Ureter (tissue), 1 donor: ENCODE measurements around the gene CAMK2G. TPM values are rescaled to one million over a fixed set of nuclear protein-coding genes. Genes with fewer than 3 reads are reported as not detected.

Experiments used
- DNase-seq: peaks from one replicate; pipeline ENCODE4 v3.0.0-alpha.2; 2020; ENCODE audit warnings: low spot score
- total RNA-seq: library from RNA; stranded (reverse); gene quantifications from one replicate; pipeline ENCODE4 v1.2.4, GENCODE V29; 2023
- donor health status: DM: yes; HTN: yes; CAD: no.

CAMK2G gene
- total RNA-seq, 1 donor from 2014 or later, result 80.5 TPM

DNA sequence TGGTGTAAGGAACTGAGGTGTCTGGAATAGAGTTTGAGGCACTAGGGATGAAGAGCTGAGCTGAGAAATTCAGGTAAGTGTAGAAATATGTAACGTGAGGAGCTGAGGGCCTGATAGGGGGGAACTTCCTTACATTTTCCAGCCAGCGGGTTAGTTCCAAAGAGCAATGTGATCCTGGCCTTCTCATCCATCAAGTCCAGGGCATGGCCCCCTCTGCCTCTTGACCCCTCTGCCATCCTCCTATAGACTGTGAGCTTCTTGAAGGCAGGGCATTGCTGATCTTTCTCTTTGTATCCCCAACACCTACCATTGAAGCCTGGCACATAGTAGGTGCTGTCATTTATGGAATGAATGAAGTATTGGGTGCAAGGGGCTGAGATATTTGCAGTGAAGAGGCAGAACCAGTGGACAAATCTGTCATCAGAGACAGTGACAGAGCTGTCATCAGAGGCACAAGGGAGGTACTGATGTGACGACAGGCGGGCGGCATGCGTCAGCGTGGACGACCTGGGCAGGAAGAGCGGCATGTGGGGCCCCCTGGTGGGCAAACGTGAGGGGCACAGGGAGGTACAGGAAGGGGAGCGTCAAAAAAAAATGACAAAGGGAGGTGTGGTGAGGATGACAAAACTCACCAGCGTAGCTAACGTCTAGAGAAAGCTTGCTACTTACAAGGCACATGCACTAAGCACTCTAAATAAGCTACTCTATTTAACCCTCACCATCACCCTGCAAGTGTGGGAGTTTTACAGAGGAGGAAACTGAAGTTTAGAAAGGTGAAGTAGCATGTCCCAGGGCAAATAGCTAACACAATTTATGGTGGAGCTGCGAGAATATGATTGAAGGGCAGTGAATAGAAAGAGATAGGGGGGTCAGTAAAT lies 5.2 kb upstream of the CAMK2G start:
- peak; percentile 89 for DNase-seq

DNA sequence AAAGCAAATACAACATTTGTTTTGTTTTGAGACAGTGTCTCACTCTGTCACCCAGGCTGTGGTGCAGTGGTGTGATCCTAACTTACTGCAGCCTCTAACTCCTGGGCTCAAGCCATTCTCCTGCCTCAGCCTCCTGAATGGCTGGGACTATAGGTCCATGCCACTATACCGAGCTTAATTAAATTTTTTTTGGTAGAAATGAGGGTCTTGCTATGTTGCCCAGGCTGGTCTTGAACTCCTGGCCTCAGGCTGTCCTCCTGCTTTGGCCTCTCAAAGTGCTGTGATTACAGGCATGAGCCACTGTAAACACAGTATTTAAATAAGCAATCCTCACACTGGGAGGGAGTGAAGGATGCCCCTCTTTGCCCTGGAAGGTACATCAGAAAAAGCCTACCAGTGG lies 4.0 kb upstream of the CAMK2G start:
- no peak for DNase-seq

DNA sequence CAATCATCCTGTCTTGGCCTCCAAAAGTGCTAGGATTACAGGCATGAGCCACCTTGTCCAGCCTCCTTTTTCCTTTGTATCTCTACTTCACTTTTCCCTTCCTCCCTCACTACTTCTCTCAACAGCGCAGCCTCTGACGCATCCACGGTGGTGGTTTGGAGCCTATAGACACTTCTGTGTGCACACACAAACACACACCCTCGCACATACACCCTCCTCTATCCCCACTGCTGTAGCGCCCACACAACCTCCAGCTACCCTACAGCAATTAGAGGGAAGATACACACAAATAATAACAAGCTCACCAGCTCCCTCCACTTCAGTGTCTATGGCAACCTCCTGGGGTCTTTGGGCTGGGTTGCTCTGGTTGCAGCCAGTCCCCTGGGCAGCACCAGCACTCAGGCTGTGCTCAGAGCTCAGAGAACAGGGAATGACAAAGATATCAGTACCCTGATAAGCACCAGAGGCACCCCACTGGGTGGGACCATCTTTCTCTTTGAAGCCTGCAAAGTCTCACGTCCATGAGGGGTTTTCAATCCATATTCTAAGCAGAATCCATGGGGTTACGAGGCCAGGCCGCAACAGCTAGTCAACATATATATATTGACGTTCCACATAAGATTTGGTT lies 3.3 kb upstream of the CAMK2G start:
- DNase-seq, result no peak

DNA sequence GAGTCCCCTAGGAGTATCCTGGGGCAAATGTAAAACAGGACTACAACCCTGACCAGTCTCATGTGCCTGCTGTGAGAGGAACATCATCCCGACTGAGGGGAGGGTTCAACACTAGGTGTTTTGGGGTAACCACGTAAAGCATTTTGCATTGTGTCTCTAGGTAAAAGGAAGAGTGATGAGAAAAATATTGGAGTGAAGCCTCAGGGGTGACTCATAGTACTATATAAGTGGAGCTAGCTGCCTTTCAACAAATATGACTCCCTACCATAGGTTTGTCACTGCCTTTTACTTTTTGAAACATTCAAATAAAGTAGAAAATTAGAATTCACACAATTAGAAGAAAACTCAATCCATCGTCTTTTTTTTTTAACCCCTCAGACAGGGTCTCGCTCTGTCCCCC lies 2.6 kb upstream of the CAMK2G start:
- no peak for DNase-seq

DNA sequence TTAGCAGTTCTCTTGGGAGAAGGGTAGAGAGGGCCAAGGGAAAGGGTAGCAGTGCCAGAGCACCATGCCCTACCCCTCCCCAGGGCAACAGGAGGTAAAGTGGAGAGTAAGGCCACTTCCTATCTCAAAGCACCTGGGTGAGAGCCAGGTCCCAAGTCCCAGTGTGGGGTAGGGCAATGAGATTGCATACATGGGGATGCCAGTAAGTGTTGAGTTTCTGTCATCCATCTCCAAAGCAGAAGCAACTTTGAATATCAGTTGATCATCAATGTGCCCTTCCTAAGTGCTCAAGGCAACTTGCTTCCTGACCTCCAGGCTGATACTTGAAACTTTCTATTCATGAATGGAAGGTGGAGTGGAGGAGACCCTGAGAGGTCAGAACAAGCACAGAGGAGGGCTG lies 2.2 kb upstream of the CAMK2G start:
- no peak for DNase-seq

DNA sequence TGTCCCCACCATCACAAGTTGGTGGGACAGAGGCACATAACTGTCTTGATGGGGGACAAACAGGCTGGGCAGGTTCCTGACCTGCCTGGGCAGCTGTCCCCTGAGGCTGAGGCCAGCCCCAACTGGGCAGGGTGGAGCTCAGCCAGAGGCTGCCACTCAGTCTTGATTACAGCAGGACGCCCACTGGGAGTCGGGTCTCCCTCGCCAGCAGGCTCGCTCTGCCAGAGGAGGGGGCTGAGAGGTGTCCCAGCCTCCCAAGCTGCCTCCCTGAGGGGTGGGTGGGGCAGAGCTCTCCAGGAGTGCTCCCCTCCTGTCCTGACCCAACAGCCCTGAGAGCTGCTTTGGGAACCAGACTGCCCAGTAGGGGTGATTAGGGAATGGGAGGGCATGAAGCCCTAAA lies 1.8 kb upstream of the CAMK2G start:
- DNase-seq, result no peak

DNA sequence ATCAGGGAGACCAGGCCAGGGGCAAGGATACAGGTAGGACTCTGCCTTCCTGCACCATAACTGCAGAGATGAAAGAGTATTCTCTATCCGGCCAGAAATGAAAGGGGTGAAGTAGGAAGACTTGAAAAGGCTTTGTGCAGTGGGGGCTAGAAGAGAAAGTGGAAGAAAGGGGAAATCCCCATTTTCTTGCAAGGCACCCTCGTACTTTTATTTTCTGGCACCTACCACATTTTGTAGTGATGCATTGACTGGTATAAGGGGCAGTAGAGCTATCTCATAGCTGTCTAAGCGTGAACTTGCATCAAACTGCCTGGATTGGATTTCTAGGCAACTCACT lies 752 bp upstream of the CAMK2G start:
- DNase-seq, result no peak

DNA sequence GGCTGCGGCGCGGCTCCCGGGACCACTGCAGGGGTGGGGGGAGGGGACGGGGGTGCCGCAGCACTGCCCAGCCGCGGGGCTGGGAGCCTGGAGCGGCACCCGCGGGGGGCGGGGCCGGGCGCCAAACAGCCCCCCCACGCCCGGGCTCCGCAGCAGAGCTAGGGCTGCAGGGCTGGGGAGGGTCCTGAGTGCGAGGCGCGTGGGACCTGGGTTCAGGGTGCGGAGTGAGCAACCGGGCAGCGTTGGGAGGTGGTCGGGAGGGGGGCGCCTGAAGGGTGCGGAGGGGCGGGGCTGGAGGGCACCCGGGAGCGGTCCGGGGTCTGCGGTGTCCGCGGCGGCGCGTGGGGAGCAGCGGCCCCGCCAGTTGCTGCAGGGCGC lies 528 bp downstream of the CAMK2G start:
- DNase-seq, result no peak

DNA sequence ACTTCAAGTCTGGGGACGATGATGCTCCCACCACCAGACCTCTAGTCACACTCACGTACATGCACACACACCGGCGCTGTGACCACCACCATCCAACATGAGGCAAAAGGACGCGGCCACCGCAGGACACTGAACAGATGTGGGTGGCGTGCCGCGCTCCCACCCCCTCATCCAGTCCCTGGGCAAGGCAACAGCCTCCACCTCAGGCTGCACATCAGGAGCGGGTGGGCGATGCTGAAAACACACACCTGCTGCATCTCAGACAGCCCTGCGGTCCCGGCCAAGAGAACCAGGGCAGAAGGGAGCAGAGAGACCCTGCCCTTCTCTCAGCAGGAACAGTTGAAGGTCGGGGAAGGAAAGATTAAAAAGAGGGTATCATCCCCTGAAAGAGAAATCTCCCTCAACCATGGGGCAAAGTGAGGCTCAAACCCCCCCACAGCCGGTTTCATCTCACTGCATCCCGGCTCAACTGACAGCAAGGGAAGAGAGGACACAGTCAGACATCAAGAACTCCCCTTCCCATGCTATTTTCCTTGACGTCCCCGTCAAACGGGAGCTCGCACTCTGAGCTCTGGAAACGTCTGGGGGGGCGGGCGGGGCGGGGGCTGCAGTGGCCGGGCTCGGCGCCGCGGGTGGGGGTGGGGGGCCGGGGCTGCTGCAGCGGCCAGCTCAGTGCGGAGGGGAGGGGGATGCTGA lies 1.1 kb downstream of the CAMK2G start:
- no peak for DNase-seq

DNA sequence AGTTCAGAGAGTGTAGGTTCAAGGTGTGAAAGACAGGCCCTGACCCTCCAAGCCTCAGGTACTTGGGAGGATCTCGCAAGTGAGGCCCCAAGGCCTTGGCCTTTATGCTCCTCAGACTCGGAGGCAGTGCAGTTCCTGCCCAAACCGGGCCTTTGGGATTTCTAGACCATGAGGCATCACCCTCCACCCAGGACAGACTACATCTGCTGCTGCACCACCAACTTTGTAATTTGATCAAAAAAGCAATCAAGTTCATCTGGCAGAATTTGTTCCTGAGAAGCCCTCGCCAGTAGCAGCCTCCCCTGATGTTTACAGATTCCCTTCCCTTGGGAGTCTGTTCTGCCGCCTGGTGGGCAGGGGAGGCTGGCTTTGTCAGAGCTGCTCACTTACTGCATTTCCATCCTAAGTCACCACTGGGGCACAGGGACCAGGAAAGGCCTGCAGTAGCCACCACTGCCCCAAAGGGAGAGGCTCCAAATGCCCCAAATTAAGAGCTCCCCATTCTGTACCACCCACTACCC lies 2.1 kb downstream of the CAMK2G start:
- DNase-seq, result no peak

DNA sequence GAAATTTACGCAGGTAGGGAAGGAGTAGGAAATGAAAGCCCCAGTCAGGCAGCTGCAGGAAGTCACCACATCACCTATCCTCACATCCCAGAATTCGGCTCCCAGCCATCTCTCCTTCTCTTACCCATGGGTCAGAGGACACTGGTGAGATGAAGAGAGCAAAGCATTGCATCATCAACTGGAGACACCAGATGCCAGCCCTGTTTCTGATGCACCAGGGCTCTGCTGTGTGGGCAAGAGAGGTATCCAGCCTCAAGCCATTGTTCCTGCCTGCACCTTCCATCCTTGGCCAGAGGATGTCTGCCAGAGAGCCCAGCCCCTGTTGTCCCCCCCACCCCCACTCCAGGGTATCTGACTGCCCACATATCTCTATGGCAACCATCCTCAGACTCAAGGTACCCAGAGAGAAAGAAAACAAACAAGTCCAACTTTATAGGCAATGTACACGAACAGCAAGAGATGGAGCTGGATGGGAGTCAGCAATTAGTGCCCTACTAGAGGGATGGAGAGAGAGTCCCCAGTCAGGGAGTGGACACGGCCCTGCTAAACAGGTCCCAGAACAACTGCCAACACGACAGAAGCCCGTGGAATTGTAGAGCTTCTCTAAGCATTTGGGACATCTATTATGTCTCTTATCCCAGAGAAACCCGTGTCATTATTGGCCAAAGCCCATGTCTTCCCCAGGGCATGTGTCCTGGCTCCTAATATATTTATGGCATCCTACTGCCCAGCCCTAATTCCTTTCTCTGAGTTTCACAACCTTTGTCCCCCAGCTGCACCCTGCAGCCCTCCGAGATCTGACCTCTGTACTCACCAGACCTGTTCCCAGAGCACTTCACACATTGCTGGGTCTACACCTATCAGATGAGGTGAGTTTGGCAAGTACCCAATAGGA lies 2.8 kb downstream of the CAMK2G start:
- DNase-seq, result no peak

DNA sequence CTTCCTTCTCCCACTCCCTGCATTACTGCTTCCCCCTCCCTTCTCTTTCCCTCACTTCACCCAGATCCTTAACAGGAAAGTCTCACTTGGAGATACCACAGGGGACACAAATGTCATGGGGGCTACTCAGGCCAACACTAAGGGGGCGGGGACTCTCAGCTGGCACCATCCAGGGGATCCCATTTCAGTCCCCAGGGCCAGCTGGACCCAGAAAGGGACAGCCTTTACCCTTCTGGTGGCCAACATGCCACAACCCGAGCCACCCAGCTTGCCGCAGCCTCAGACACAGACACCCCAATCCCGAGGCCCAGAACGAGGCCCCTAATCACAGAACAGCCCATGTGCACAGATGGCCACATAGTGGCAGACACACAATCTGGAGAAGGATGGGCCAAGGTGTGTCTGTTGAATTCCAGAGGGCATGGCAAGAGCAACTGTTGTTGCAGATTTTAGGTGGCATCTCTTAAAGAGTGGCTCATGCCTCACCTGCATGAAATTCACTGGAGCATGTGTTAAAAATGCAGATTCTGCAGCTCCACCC lies 5.6 kb downstream of the CAMK2G start:
- DNase-seq, result no peak

DNA sequence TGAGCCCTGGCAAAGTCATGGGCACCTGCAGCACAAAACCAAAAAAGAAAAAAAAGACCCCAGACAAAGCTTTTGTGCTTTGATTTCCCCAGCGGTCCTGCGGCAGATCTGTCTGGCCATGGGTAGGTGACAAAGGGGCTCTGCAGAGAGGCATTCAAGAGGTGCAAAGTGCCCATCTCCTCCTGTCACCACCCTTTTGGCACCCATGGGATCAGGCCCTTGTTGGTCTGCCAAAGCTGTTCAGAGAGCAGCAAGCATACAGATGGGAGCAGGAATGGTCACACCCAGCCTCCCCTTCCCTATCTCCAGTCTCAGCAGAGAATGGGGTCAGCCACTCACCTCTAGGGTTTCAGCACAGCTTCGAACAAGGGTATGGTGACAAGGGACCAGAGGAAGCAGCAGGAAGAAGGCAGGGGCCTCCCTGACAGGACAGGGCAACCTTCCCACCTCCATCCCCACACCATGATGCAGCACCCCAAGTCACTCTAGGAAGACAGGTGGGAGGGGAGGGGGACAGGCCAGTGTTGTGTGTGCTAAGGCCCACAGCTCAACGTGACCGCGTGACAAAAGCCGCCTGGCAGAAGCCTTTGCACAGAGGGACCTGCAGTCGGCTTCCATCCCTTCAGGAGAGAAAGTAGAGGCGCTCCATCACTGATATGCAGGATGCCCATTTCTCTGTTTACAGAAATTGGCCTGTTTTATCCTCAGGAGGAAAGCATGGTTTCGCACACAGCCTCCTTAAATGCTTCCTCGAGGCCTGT lies 6.3 kb downstream of the CAMK2G start:
- DNase-seq, result no peak

DNA sequence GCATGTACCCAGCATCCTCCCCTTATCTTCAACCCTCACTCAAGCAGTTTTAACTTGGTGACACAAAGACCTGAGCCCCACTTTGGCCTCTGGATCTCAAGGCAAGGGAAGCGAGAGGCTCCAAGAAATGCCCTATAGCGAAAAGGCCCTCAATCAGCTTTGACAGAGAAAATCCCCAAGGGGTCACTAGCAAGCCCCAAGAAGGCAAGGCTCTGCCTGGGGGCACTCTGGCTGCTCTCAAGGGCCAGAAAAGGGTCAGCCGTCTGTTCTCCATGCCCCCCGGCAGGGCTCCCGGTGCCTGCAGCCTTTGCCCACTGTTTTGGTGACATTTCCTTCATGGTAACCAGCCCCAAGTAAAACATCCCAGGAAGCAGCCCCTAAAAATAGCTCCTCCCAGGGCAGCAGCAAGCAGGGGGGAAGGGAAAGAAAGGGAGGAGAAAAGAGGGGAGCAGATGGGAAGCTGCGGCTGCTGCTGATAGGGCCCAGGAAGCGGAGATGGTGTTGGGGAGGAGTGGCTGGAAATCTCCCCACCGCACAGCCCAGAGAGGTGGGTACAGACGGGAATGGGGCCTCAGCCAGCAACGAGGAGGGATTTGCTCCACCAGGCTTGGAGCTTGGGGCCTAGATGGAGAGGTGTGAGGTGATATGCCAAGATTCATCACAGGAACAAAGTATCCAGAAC lies 7.1 kb downstream of the CAMK2G start:
- no peak for DNase-seq

DNA sequence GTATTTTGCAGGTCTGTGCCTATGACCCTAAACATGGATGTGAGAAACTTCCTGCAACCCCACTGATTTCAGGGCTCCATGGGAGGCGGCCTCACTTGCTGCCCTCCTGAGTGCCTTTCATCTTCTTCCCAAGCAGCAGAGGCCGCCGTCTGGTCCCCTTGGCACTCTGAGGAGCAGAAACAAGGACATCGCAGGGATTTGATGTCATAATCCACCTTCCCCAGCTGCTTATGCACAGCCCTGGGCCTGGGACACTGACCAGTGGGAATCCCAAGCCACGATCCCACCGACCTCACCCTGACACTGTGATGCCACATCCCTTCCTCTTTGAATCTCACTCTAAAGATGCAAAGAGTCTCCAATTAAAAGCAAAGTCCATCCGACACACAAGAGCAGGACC lies 7.7 kb downstream of the CAMK2G start:
- no peak for DNase-seq

DNA sequence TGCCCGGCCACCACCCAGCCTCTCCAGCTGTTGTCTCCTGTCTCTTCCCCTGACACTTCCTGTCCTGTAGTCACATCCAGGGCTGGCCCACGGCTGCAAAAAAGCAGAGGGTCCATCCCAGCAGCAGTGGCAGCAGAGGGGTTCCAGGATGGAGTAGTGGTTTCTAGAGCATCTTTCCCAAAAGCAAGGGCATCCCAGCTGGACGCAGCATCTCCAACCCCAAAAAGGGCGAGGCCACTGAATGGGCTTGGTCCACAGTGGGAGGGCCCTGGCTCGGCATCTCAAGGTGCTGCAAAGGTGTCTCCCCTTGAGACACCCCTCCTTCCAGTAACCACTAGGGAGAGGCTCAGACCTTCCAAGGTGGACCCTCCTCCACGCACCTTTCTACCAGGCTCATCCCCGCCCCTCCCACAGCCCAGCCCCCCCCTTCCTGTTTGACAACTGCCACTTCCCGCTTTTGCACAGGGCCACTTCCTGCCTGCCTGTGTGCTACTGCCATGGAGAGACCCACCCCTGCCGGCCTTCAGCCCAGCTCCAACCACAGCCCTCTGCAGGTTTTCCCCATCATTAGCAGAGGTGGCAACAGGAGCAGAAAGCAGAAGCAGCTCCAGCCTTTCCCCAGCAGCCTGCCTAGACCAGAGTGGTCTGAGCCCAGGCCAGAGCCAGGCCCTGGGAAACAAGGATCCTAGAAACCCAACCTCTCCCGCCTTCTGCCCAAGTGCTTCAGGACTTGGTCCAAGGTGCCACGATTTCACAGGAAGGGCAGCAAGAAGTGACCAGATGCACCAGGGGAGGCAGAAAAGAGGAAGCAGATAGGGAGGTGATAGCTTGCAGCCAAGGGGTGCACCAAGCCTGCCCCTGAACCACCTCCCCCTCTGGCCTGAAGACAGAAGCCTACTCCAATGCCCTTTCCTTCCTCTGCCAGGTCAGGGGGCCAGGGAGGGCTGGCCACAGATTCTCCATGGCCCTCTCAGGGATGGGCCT lies 8.6 kb downstream of the CAMK2G start:
- peak; percentile 67 for DNase-seq

DNA sequence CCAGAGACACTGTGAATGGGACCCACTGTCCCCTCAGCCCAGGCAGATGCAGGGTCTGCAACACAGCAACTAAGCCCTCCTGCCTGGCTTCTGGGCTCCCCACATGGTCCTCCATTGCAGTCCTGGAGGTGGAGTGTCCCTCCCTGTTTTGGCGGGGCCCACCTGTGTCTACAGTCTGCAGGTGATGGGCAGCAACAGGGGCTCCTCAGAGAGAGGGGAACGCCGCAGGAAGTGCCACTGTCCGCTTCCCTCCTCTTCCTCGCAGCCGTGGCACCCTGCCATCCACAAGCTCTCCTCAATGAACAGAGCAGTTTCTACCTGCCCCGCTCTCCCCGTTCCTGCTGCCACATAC lies 9.3 kb downstream of the CAMK2G start:
- no peak for DNase-seq

DNA sequence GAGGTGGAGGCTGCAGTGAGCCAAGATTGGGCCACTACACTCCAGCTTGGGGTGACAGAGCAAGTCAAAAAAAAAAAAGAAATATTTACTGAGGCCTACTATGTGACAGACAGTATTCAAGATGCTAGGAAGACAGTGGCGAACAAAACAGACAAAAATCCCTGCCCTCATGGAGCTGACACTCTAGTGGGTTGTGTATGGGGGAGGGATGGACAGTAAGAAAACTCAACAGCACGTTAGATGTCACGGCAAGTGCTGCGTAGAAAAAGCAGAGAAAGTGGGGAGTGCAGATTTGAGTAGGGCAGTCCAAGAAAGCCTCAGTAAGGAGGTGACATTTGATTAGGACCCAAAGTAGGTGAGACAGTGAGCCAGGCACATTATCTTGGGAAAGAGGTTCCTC lies 10.1 kb downstream of the CAMK2G start:
- DNase-seq, result no peak
